GM19035 (cell line): ENCODE results near the gene THAP6.

ENCODE experiments used
- ATAC-seq: cut with Tn5 transposase; IDR thresholded peaks from one replicate; pipeline ENCODE4 v1.9.1; 2021; ENCODE audit not compliant: unreplicated experiment

Gene THAP6

DNA sequence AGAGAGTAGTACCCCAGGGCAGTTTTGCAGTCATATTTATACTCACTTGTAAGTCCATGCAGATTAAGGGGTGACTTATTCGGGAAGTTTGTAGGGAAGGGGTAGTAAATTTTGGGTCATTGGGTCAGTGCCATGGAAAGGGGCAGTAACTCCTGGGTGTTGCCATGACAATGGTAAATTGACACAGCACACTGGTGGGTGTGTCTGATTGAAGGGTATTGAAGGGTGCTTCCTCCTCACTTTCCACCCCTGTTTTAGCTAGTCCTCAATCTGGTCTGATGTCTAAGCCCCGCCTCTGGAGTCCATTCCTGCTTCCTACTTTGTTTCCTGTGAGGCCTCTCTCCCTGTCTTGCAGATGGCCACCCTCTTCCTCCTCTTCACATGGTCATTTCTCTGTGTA, 53.5 kb downstream of the THAP6 start:
- no peak for ATAC-seq
